Sigmoid colon (tissue), 7 donors: ENCODE data around the gene DNASE1L2. TPM values are rescaled to one million over a fixed set of nuclear protein-coding genes. Genes with fewer than 3 reads are reported as not detected.

Source experiments
- DNase-seq: peaks from one replicate; pipeline ENCODE4 v3.0.0-alpha.2; 2019
- H3K27ac ChIP-seq, 4 donors: fragments of 200-600 bp; sonication (generic); one replicate each; pipeline ENCODE4 v1.5.1; 2016 to 2019; ENCODE audit warnings: mild to moderate bottlenecking in 1 of 4
- H3K27me3 ChIP-seq, 3 donors: fragments of 200-600 bp; sonication (generic); one replicate each; pipeline ENCODE4 v1.5.1; 2019; ENCODE audit warnings: mild to moderate bottlenecking in 1 of 3
- H3K36me3 ChIP-seq, 4 donors: fragments of 200-600 bp; sonication (generic); one replicate each; pipeline ENCODE4 v1.5.1; 2016 to 2019
- H3K4me1 ChIP-seq, 4 donors: fragments of 200-600 bp; sonication (generic); one replicate each; pipeline ENCODE4 v1.5.1; 2017 to 2019
- H3K4me3 ChIP-seq, 4 donors: fragments of 200-600 bp; sonication (generic); one replicate each; pipeline ENCODE4 v1.5.1; 2017 to 2019; ENCODE audit warnings: mild to moderate bottlenecking in 2 of 4, moderate library complexity in 1 of 4
- H3K9me3 ChIP-seq, 4 donors: fragments of 200-600 bp in 3 of 4; sonication (generic) in 3 of 4; one replicate each; pipeline versions ENCODE4 v1.5.1 to v1.6.1; 2013 to 2019
- CTCF ChIP-seq, 4 experiments: fragments of 450-650 bp in 3 of 4; fragments of 200-600 bp in 1 of 4; IDR thresholded peaks; one replicate each; pipeline ENCODE4 v1.5.1; 2016 to 2019; ENCODE audit warnings: antibody characterized with exemption in 4 of 4, mild to moderate bottlenecking in 3 of 4, moderate library complexity in 2 of 4
- EP300 ChIP-seq, 4 donors: sonication (generic); formaldehyde crosslinking; IDR thresholded peaks; one replicate each; pipeline ENCODE4 v1.6.1; 2017; ENCODE audit warnings: antibody characterized with exemption in 4 of 4
- POLR2A ChIP-seq, 2 donors: fragments of 450-650 bp; IDR thresholded peaks; one replicate each; pipeline ENCODE4 v1.6.1; 2016; ENCODE audit warnings: antibody characterized with exemption in 2 of 2, mild to moderate bottlenecking in 2 of 2, moderate library complexity in 2 of 2
- POLR2AphosphoS5 ChIP-seq, 4 donors: sonication (generic); formaldehyde crosslinking; IDR thresholded peaks; one replicate each; pipeline ENCODE4 v1.6.1; 2017; ENCODE audit warnings: antibody characterized with exemption in 4 of 4
- WGBS, 2 donors: extraction: QIAGEN DNeasy Blood & Tissue Kit; methylation state at CpG; one replicate each; pipeline ENCODE4 v1.1.7; 2013; 5-methylcytosine and 5-hydroxymethylcytosine counted together
- intact Hi-C: fragments of 100-400 bp; cut with DNase I; formaldehyde crosslinking; loops from one replicate; pipeline ENCODE4 v1.15.1; 2023
- polyA plus RNA-seq, 3 donors: library from polyadenylated mRNA; stranded (reverse); fragments of 200-250 nt; gene quantifications; one replicate each; pipeline ENCODE4 v1.2.3, GENCODE V29; 2013
- total RNA-seq, 4 donors: library from RNA; depleted of rRNA; stranded (reverse); fragments of >200 nt; gene quantifications; one replicate each; pipeline ENCODE4 v1.1.0, GENCODE V29; 2016
- donor health status: healthy with polysubstance abuse.
- donor health status: Bipolar disorder and iron deficiency.
- donor health status: healthy.

DNASE1L2 gene
- total and polyA plus RNA-seq, 7 donors, result 0.36 to 0.93 (median 0.82) TPM; not detected in 3

- DNase-seq, result no peak
- Histone ChIP-seq H3K9me3 (no peaks in the 10 kb centered on the region), H3K4me3 (no peak overlapping the region), H3K36me3 (peaks cover 0 to 4% (median 0%) of the 10 kb centered on the region in 4 donors), H3K27me3 (no peaks in the 10 kb centered on the region), H3K27ac (no peak overlapping the region), H3K4me1 (peaks cover 0 to 52% (median 32%) of the 10 kb centered on the region in 4 donors)
- no peak for TF ChIP-seq POLR2AphosphoS5 (IDR thresholded peaks at IDR 0.05)
- no peak for TF ChIP-seq CTCF (IDR thresholded peaks at IDR 0.05)
- TF ChIP-seq EP300 (IDR thresholded peaks at IDR 0.05), result no peak
- TF ChIP-seq POLR2A (IDR thresholded peaks at IDR 0.05), result no peak
- WGBS, 2 donors, result 84 to 86% methylated on average over 9 of the region's 9 CpGs
- intact Hi-C loops, result loop anchor here (10.0 kb wide), 1 partner anchor 235 kb away; no protein-coding TSS in a partner anchor
Measured at GRCh38 chr16:2270070-2270462, 33.8 kb downstream of the DNASE1L2 start.

- Histone ChIP-seq H3K36me3 (peaks cover 0 to 4% (median under 1%) of the 10 kb centered on the region in 4 donors), H3K4me1 (peaks cover 0 to 44% (median 26%) of the 10 kb centered on the region in 4 donors), H3K27ac (no peak overlapping the region), H3K4me3 (no peak overlapping the region), H3K9me3 (no peaks in the 10 kb centered on the region), H3K27me3 (no peaks in the 10 kb centered on the region)
- TF ChIP-seq CTCF (IDR thresholded peaks at IDR 0.05) (no peak), POLR2A (IDR thresholded peaks at IDR 0.05) (no peak), EP300 (IDR thresholded peaks at IDR 0.05) (no peak), POLR2AphosphoS5 (IDR thresholded peaks at IDR 0.05) (no peak)
- WGBS, 2 donors, result 84 to 93% methylated on average over 15 of the region's 15 CpGs
- DNase-seq, result no peak
- intact Hi-C loops, result loop anchor here (10.0 kb wide), 1 partner anchor 234 kb away; no protein-coding TSS in a partner anchor
Measured at GRCh38 chr16:2270588-2271470, 34.6 kb downstream of the DNASE1L2 start.

GRCh38 chr16:2271848-2272461 lies 35.7 kb downstream of the DNASE1L2 start:
- H3K36me3 ChIP-seq, result peaks cover 0 to 12% (median 2%) of the 10 kb centered on the region in 4 donors
- H3K4me3 ChIP-seq, result no peak overlapping the region
- no peaks in the 10 kb centered on the region for H3K27me3 ChIP-seq
- intact Hi-C loops, result loop anchor here (10.0 kb wide), 1 partner anchor 233 kb away; no protein-coding TSS in a partner anchor
- no peak for DNase-seq
- H3K9me3 ChIP-seq, result no peaks in the 10 kb centered on the region
- 94% methylated on average over 14 of the region's 14 CpGs for WGBS, 2 donors
- peaks cover 0 to 35% (median 15%) of the 10 kb centered on the region in 4 donors for H3K4me1 ChIP-seq
- no peak for TF ChIP-seq POLR2AphosphoS5 (IDR thresholded peaks at IDR 0.05)
- TF ChIP-seq CTCF (IDR thresholded peaks at IDR 0.05), result no peak
- TF ChIP-seq POLR2A (IDR thresholded peaks at IDR 0.05), result no peak
- TF ChIP-seq EP300 (IDR thresholded peaks at IDR 0.05), result no peak
- H3K27ac ChIP-seq, result no peak overlapping the region

- intact Hi-C loops, result loop anchor here (10.0 kb wide), 1 partner anchor 231 kb away; no protein-coding TSS in a partner anchor
- DNase-seq, result no peak
- Histone ChIP-seq H3K36me3 (peaks cover 0 to 12% (median 2%) of the 10 kb centered on the region in 4 donors), H3K9me3 (no peaks in the 10 kb centered on the region), H3K27ac (no peak overlapping the region), H3K27me3 (no peaks in the 10 kb centered on the region), H3K4me3 (no peak overlapping the region), H3K4me1 (peaks cover 0 to 30% (median 14%) of the 10 kb centered on the region in 4 donors)
- no peak for TF ChIP-seq POLR2A (IDR thresholded peaks at IDR 0.05)
- TF ChIP-seq CTCF (IDR thresholded peaks at IDR 0.05), result no peak
- no peak for TF ChIP-seq EP300 (IDR thresholded peaks at IDR 0.05)
- no peak for TF ChIP-seq POLR2AphosphoS5 (IDR thresholded peaks at IDR 0.05)
- 51 to 84% methylated on average over 16 of the region's 16 CpGs for WGBS, 2 donors
Measured at GRCh38 chr16:2273484-2273883, 37.2 kb downstream of the DNASE1L2 start.
